Transverse colon (tissue), 4 donors: ENCODE measurements around the gene RTF2.

Source experiments
- CTCF ChIP-seq, 5 experiments: fragments of 200-600 bp in 3 of 5; fragments of 450-650 bp in 2 of 5; sonication (generic) in 3 of 5; IDR thresholded peaks; 1 replicate in 2 of 5; 2 replicates in 3 of 5; pipeline ENCODE4 v1.5.1; 2016 to 2017; ENCODE audit warnings: antibody characterized with exemption in 5 of 5, inconsistent platforms in 3 of 5, mild to moderate bottlenecking in 2 of 5, moderate library complexity in 1 of 5
- EP300 ChIP-seq: sonication (generic); formaldehyde crosslinking; IDR thresholded peaks from one replicate; pipeline ENCODE4 v1.6.1; 2017; ENCODE audit warnings: antibody characterized with exemption, low read depth
- POLR2A ChIP-seq: fragments of 450-650 bp; IDR thresholded peaks from one replicate; pipeline ENCODE4 v1.6.1; 2016; ENCODE audit warnings: antibody characterized with exemption, mild to moderate bottlenecking, moderate library complexity
- POLR2AphosphoS5 ChIP-seq, 3 donors: sonication (generic); formaldehyde crosslinking; IDR thresholded peaks; one replicate each; pipeline ENCODE4 v1.6.1; 2016; ENCODE audit warnings: antibody characterized with exemption in 3 of 3

GRCh38 chr20:56438284-56438683 lies 30.1 kb upstream of the RTF2 start:
- TF ChIP-seq CTCF (IDR thresholded peaks at IDR 0.05) (no peak), POLR2A (no peak), EP300 (no peak), POLR2AphosphoS5 (IDR thresholded peaks at IDR 0.05) (no peak)
